A549 (cell line): ENCODE data around the gene PTPN1. TPM values are rescaled to one million over a fixed set of nuclear protein-coding genes. Genes with fewer than 3 reads are reported as not detected.

Experiments used
- ATAC-seq, 2 experiments: fragments of 200-7000 bp in 1 of 2; fragments of >200 bp in 1 of 2; cut with Nextera tagmentation in 1 of 2; cut with Tn5 transposase in 1 of 2; 3 replicates each; pipeline versions ENCODE4 v1.8.0 to v1.9.1; 2018 to 2020; ENCODE audit warnings: mild to moderate bottlenecking in 1 of 2, moderate library complexity in 1 of 2
- CTCF ChIA-PET: fragments of 300-600 bp; sonication (Branson Sonifier 250); formaldehyde crosslinking; extraction: SDS; loops from one replicate; lab custom pipeline; 2021; ENCODE audit warnings: antibody characterized with exemption, inconsistent platforms; lab: Yijun Ruan, JAX
- POLR2A ChIA-PET: fragments of 350-600 bp; formaldehyde crosslinking; extraction: SDS; loops from one replicate; lab custom pipeline; 2021; ENCODE audit warnings: antibody characterized with exemption, inconsistent platforms; lab: Yijun Ruan, JAX
- DNase-seq, 2 experiments: peaks; one replicate each; pipeline versions ENCODE4 v3.0.0 to v3.0.0-alpha.2; 2011 to 2016; ENCODE audit warnings: low read depth in 1 of 2, low spot score in 1 of 2
- FAIRE-seq: peaks from 2 replicates; lab custom pipeline; 2011; peaks lifted over from hg19 to GRCh38; lab: Jason Lieb, UNC
- H3K27ac ChIP-seq, 2 experiments: fragments of >200 bp; sonication (Bioruptor Twin); formaldehyde crosslinking; 3 replicates each; pipeline ENCODE4 v1.5.1; 2016 to 2017
- H3K4me1 ChIP-seq: fragments of >200 bp; sonication (Bioruptor Twin); formaldehyde crosslinking; 3 replicates; pipeline ENCODE4 v1.6.1; 2016
- H3K4me2 ChIP-seq: fragments of >200 bp; sonication (Bioruptor Twin); formaldehyde crosslinking; 3 replicates; pipeline ENCODE4 v1.6.1; 2016
- H3K4me3 ChIP-seq: fragments of >200 bp; sonication (Bioruptor Twin); formaldehyde crosslinking; 3 replicates; pipeline ENCODE4 v1.5.1; 2016
- H3K9me3 ChIP-seq: fragments of >200 bp; sonication (Bioruptor Twin); formaldehyde crosslinking; 3 replicates; pipeline ENCODE4 v1.6.1; 2016
- BHLHE40 ChIP-seq: IDR thresholded peaks from 2 replicates; pipeline ENCODE4 v1.6.1; 2012; ENCODE audit warnings: low read depth, low read length, inconsistent platforms
- CBX8 ChIP-seq: fragments of 200-600 bp; sonication (generic); IDR thresholded peaks from 2 replicates; pipeline ENCODE4 v1.6.1; 2016
- CEBPB ChIP-seq, 2 experiments: fragments of >200 bp in 1 of 2; sonication (Bioruptor Twin) in 1 of 2; formaldehyde crosslinking in 1 of 2; IDR thresholded peaks; 2 replicates each; pipeline ENCODE4 v1.6.1; 2012 to 2016
- CHD2 ChIP-seq: fragments of 150-350 bp; IDR thresholded peaks from 2 replicates; pipeline ENCODE4 v1.6.1; 2014; ENCODE audit warnings: low read length; ENCODE audit not compliant: partially characterized antibody
- EHF ChIP-seq: fragments of 250-450 bp; sonication (Bioruptor Pico); IDR thresholded peaks from 2 replicates; pipeline ENCODE4 v1.5.0; 2020; ENCODE audit warnings: mild to moderate bottlenecking
- EHMT2 ChIP-seq: fragments of 200-600 bp; sonication (generic); IDR thresholded peaks from 2 replicates; pipeline ENCODE4 v1.6.1; 2016; ENCODE audit warnings: antibody characterized with exemption, low read depth, mild to moderate bottlenecking, moderate library complexity
- EP300 ChIP-seq, 2 experiments: fragments of >200 bp; sonication (Bioruptor Twin); formaldehyde crosslinking; IDR thresholded peaks; 2 replicates in 1 of 2; 3 replicates in 1 of 2; pipeline ENCODE4 v1.6.1; 2016 to 2017
- ESRRA ChIP-seq: fragments of 150-350 bp; IDR thresholded peaks from 2 replicates; pipeline ENCODE4 v1.6.1; 2014; ENCODE audit warnings: mild to moderate bottlenecking, low read length, borderline replicate concordance
- FOXS1 ChIP-seq: fragments of 250-450 bp; sonication (Bioruptor Pico); IDR thresholded peaks from 2 replicates; pipeline ENCODE4 v1.5.0; 2020; ENCODE audit warnings: mild to moderate bottlenecking, moderate library complexity
- HEYL ChIP-seq: fragments of 250-450 bp; sonication (Bioruptor Pico); IDR thresholded peaks from 2 replicates; pipeline ENCODE4 v1.8.0; 2021; ENCODE audit warnings: mild to moderate bottlenecking, moderate library complexity
- HOXA7 ChIP-seq: fragments of 250-450 bp; sonication (Bioruptor Pico); IDR thresholded peaks from 2 replicates; pipeline ENCODE4 v1.5.0; 2020; ENCODE audit warnings: mild to moderate bottlenecking, moderate library complexity
- HOXB5 ChIP-seq: fragments of 250-450 bp; sonication (Bioruptor Pico); IDR thresholded peaks from 2 replicates; pipeline ENCODE4 v1.5.0; 2020; ENCODE audit warnings: mild to moderate bottlenecking, moderate library complexity
- JUNB ChIP-seq: fragments of >200 bp; sonication (Bioruptor Twin); formaldehyde crosslinking; IDR thresholded peaks from 2 replicates; pipeline ENCODE4 v1.6.1; 2016
- MAFK ChIP-seq: fragments of 450-650 bp; IDR thresholded peaks from 2 replicates; pipeline ENCODE4 v1.6.1; 2014; ENCODE audit not compliant: partially characterized antibody
- POLR2A ChIP-seq: IDR thresholded peaks from 2 replicates; pipeline ENCODE4 v1.6.1; 2012; ENCODE audit warnings: mild to moderate bottlenecking, low read length
- POLR2AphosphoS2 ChIP-seq: conservative IDR thresholded peaks from 2 replicates; pipeline ENCODE4 v1.6.1; 2012; ENCODE audit warnings: low read length, improper control_type of control experiment, inconsistent platforms
- RARB ChIP-seq: fragments of 250-450 bp; sonication (Bioruptor Pico); IDR thresholded peaks from 2 replicates; pipeline ENCODE4 v1.8.0; 2021; ENCODE audit warnings: mild to moderate bottlenecking, moderate library complexity
- RCOR1 ChIP-seq: fragments of 150-350 bp; IDR thresholded peaks from 2 replicates; pipeline ENCODE4 v1.6.1; 2014; ENCODE audit warnings: antibody characterized with exemption, low read length, low read depth
- SMC3 ChIP-seq: fragments of >200 bp; sonication (Bioruptor Twin); formaldehyde crosslinking; IDR thresholded peaks from 3 replicates; pipeline ENCODE4 v1.6.1; 2018; ENCODE audit warnings: inconsistent platforms
- SREBF2 ChIP-seq: fragments of 450-650 bp; IDR thresholded peaks from 2 replicates; pipeline ENCODE4 v1.6.1; 2014; ENCODE audit warnings: mild to moderate bottlenecking, moderate library complexity
- TP53 ChIP-seq: fragments of 250-450 bp; sonication (Bioruptor Pico); IDR thresholded peaks from 2 replicates; pipeline ENCODE4 v1.5.0; 2021; ENCODE audit warnings: mild to moderate bottlenecking, moderate library complexity
- ZC3H11A ChIP-seq: fragments of 450-650 bp; IDR thresholded peaks from 2 replicates; pipeline ENCODE4 v1.6.1; 2014; ENCODE audit warnings: antibody characterized with exemption, mild to moderate bottlenecking
- ZFP36 ChIP-seq: fragments of 450-650 bp; IDR thresholded peaks from 2 replicates; pipeline ENCODE4 v1.6.1; 2014; ENCODE audit warnings: borderline replicate concordance; ENCODE audit not compliant: partially characterized antibody
- ZNF302 ChIP-seq: fragments of 250-450 bp; sonication (Bioruptor Pico); IDR thresholded peaks from 2 replicates; pipeline ENCODE4 v1.9.0; 2021; ENCODE audit warnings: inconsistent platforms, mild to moderate bottlenecking, moderate library complexity
- ZSCAN20 ChIP-seq: fragments of 250-450 bp; sonication (Bioruptor Pico); IDR thresholded peaks from 2 replicates; pipeline ENCODE4 v1.8.0; 2022; ENCODE audit warnings: mild to moderate bottlenecking, moderate library complexity
- whole genome bisulfite sequencing: methylation state at CpG from one replicate; pipeline ENCODE4 v1.1.6; 2017; ENCODE audit errors: missing lambda C conversion rate; 5-methylcytosine and 5-hydroxymethylcytosine counted together
- polyA plus RNA-seq, 4 experiments: library from polyadenylated mRNA; depleted of rRNA in 3 of 4; stranded (reverse); fragments of >200 nt; fragmentation: RNase III in 1 of 4; extraction: RNeasy Plus Mini Kit Qiagen cat#74134 plus additional on column Dnase treatment in 1 of 4; gene quantifications; 2 replicates in 3 of 4; 3 replicates in 1 of 4; pipeline ENCODE4 v1.2.3, GENCODE V29; 2011 to 2017
- TF ChIP-seq, protein P1 (sequence below): fragments of >200 bp; sonication (Bioruptor Twin); formaldehyde crosslinking; IDR thresholded peaks from 2 replicates; pipeline ENCODE4 v1.6.1; 2016
- TF ChIP-seq, protein P2 (sequence below): fragments of 250-450 bp; sonication (Bioruptor Pico); IDR thresholded peaks from 2 replicates; pipeline ENCODE4 v1.5.0; 2021; ENCODE audit warnings: mild to moderate bottlenecking, moderate library complexity, borderline replicate concordance
- TF ChIP-seq, protein P3 (sequence below): IDR thresholded peaks from 2 replicates; pipeline ENCODE4 v1.6.1; 2012

Gene PTPN1
- polyA plus RNA-seq, 2 of the 4 experiments (the other 2 are of a cell fraction), result 23.2 to 24.3 TPM

DNA sequence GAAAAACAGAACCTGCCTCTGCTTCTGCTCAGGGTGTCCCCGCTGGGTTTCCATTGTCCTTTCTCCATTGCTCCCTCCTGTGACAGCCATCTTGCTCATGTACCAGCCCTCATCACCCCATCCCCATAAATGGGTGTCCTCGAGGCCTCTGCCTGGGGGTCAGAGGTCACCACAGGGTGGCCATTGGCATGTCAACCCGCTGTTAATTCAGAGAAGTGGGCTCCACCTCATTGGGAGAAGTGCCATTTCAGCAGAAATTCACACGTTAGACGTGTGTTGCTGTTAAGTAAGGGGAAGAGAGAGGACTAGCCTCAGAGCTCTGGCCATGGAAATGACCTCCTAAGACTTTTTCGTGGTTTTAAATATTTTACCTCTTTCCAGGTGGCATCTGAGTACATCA, 71.9 kb downstream of the PTPN1 start:
- H3K4me1 ChIP-seq, result no peaks in the 10 kb centered on the region
- no peak for DNase-seq
- TF ChIP-seq, protein P1, sequence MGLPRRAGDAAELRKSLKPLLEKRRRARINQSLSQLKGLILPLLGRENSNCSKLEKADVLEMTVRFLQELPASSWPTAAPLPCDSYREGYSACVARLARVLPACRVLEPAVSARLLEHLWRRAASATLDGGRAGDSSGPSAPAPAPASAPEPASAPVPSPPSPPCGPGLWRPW, result no peak
- peak; percentile 78 for TF ChIP-seq MAFK
- TF ChIP-seq, all 56 proteins: peak for 1
- ATAC-seq, result no peak
- Histone ChIP-seq H3K9me3 (no peaks in the 10 kb centered on the region), H3K27ac (no peak overlapping the region), H3K4me2 (no peak overlapping the region), H3K4me3 (no peak overlapping the region)
- CTCF ChIA-PET, result interaction anchor here (0.6 to 14.7 kb wide), 10 partner anchors 13 to 459 kb away, joined by 3 to 268 read pairs (median 5); partner anchors contain the start of gene CEBPB
- POLR2A ChIA-PET, result no interaction called here
- 74% methylated on average over 6 of the region's 6 CpGs for WGBS
- no peak for FAIRE-seq

DNA sequence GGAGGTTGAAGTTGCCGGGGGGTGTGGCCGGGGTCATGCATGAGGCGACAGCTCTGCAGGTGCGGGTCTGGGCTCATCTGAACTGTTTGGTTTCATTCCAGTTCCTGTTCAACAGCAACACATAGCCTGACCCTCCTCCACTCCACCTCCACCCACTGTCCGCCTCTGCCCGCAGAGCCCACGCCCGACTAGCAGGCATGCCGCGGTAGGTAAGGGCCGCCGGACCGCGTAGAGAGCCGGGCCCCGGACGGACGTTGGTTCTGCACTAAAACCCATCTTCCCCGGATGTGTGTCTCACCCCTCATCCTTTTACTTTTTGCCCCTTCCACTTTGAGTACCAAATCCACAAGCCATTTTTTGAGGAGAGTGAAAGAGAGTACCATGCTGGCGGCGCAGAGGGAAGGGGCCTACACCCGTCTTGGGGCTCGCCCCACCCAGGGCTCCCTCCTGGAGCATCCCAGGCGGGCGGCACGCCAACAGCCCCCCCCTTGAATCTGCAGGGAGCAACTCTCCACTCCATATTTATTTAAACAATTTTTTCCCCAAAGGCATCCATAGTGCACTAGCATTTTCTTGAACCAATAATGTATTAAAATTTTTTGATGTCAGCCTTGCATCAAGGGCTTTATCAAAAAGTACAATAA, 72.5 kb downstream of the PTPN1 start:
- H3K9me3 ChIP-seq, result no peaks in the 10 kb centered on the region
- no peak for DNase-seq
- TF ChIP-seq ZSCAN20 (CRISPR knock-in tag), result no peak
- TF ChIP-seq HOXB5, result no peak
- no peak for TF ChIP-seq RCOR1
- TF ChIP-seq, protein P1, result no peak
- no peak for TF ChIP-seq TP53 (CRISPR knock-in tag)
- TF ChIP-seq, protein P2, sequence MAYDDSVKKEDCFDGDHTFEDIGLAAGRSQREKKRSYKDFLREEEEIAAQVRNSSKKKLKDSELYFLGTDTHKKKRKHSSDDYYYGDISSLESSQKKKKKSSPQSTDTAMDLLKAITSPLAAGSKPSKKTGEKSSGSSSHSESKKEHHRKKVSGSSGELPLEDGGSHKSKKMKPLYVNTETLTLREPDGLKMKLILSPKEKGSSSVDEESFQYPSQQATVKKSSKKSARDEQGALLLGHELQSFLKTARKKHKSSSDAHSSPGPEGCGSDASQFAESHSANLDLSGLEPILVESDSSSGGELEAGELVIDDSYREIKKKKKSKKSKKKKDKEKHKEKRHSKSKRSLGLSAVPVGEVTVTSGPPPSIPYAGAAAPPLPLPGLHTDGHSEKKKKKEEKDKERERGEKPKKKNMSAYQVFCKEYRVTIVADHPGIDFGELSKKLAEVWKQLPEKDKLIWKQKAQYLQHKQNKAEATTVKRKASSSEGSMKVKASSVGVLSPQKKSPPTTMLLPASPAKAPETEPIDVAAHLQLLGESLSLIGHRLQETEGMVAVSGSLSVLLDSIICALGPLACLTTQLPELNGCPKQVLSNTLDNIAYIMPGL, result no peak
- no peak for TF ChIP-seq CEBPB (IDR thresholded peaks at IDR 0.05)
- no peak for TF ChIP-seq CHD2
- no peak for TF ChIP-seq EHF
- TF ChIP-seq JUNB, result no peak
- no peak for TF ChIP-seq ZFP36
- TF ChIP-seq, protein P3, sequence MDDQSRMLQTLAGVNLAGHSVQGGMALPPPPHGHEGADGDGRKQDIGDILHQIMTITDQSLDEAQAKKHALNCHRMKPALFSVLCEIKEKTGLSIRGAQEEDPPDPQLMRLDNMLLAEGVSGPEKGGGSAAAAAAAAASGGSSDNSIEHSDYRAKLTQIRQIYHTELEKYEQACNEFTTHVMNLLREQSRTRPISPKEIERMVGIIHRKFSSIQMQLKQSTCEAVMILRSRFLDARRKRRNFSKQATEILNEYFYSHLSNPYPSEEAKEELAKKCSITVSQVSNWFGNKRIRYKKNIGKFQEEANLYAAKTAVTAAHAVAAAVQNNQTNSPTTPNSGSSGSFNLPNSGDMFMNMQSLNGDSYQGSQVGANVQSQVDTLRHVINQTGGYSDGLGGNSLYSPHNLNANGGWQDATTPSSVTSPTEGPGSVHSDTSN, result no peak
- TF ChIP-seq SREBF2, result no peak
- H3K4me1 ChIP-seq, result no peaks in the 10 kb centered on the region
- no peak for ATAC-seq
- H3K27ac ChIP-seq, result no peak overlapping the region
- H3K4me2 ChIP-seq, result no peak overlapping the region
- ChIA-PET CTCF (interaction anchor here (0.6 to 14.7 kb wide), 5 partner anchors 28 to 398 kb away, joined by 3 to 268 read pairs (median 5); partner anchors contain the start of gene CEBPB), POLR2A (no interaction called here)
- 92% methylated on average over 26 of the region's 26 CpGs for WGBS
- no peak overlapping the region for H3K4me3 ChIP-seq
- FAIRE-seq, result no peak

DNA sequence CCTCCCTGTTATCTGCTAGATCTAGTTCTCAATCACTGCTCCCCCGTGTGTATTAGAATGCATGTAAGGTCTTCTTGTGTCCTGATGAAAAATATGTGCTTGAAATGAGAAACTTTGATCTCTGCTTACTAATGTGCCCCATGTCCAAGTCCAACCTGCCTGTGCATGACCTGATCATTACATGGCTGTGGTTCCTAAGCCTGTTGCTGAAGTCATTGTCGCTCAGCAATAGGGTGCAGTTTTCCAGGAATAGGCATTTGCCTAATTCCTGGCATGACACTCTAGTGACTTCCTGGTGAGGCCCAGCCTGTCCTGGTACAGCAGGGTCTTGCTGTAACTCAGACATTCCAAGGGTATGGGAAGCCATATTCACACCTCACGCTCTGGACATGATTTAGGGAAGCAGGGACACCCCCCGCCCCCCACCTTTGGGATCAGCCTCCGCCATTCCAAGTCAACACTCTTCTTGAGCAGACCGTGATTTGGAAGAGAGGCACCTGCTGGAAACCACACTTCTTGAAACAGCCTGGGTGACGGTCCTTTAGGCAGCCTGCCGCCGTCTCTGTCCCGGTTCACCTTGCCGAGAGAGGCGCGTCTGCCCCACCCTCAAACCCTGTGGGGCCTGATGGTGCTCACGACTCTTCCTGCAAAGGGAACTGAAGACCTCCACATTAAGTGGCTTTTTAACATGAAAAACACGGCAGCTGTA, 73.4 kb downstream of the PTPN1 start:
- WGBS, result 88% methylated on average over 15 of the region's 15 CpGs
- Histone ChIP-seq H3K27ac (no peak overlapping the region), H3K4me1 (no peaks in the 10 kb centered on the region), H3K4me2 (no peak overlapping the region), H3K9me3 (no peaks in the 10 kb centered on the region), H3K4me3 (no peak overlapping the region)
- FAIRE-seq, result no peak
- POLR2A ChIA-PET, result no interaction called here
- DNase-seq, result no peak
- ATAC-seq, result no peak
- CTCF ChIA-PET, result interaction anchor here (0.9 to 7.1 kb wide), 8 partner anchors 10 to 404 kb away, joined by 3 to 85 read pairs (median 4); no protein-coding TSS in a partner anchor
- TF ChIP-seq ESRRA (no peak), CBX8 (no peak), HOXA7 (CRISPR knock-in tag) (no peak), CHD2 (no peak), RARB (CRISPR knock-in tag) (no peak), EP300 (IDR thresholded peaks at IDR 0.05) (no peak), ZC3H11A (no peak), EHMT2 (no peak), SMC3 (no peak), POLR2AphosphoS2 (no peak), HEYL (CRISPR knock-in tag) (no peak), EHF (no peak), POLR2A (no peak), ZNF302 (CRISPR knock-in tag) (no peak), BHLHE40 (no peak), TP53 (CRISPR knock-in tag) (no peak), FOXS1 (CRISPR knock-in tag) (no peak)
- TF ChIP-seq, protein P2, result no peak
